Panc1 (cell line): ENCODE data around the gene WNT11. TPM values are rescaled to one million over a fixed set of nuclear protein-coding genes. Genes with fewer than 3 reads are reported as not detected.

ENCODE experiments used
- ATAC-seq: fragments of 200-7000 bp; cut with Tn5 transposase; 2 replicates; pipeline ENCODE4 v1.9.1; 2020; ENCODE audit warnings: mild to moderate bottlenecking, moderate library complexity
- BruUV-seq: library from RNA; stranded (reverse); fragments of 400-500 nt; replicated peaks from 2 replicates; lab custom pipeline; 2021; lab: Mats Ljungman, UMichigan
- CTCF ChIA-PET: fragments of 300-600 bp; sonication (Branson Sonifier 250); formaldehyde crosslinking; loops from one replicate; lab custom pipeline; 2022; ENCODE audit warnings: antibody characterized with exemption; lab: Charles Lee
- POLR2A ChIA-PET: fragments of 300-600 bp; sonication (Branson Sonifier 250); formaldehyde crosslinking; loops from one replicate; lab custom pipeline; 2022; ENCODE audit warnings: antibody characterized with exemption; lab: Charles Lee
- DNase-seq: peaks from one replicate; pipeline ENCODE4 v3.0.0-alpha.2; 2010; ENCODE audit warnings: low read depth, low spot score
- H3K27ac ChIP-seq: 2 replicates; pipeline ENCODE4 v1.5.1; 2011; ENCODE audit warnings: mild to moderate bottlenecking, low read length, inconsistent platforms
- H3K27me3 ChIP-seq: fragments of 200-500 bp; sonication (Bioruptor generic); 2 replicates; pipeline ENCODE4 v1.6.0; 2014; ENCODE audit warnings: low read length, inconsistent platforms; ENCODE audit not compliant: control insufficient read depth, insufficient read depth
- H3K36me3 ChIP-seq: fragments of 200-500 bp; sonication (Bioruptor generic); 2 replicates; pipeline ENCODE4 v1.5.1; 2014; ENCODE audit warnings: inconsistent platforms, mild to moderate bottlenecking, low read length, moderate library complexity; ENCODE audit not compliant: control insufficient read depth, insufficient read depth
- H3K4me1 ChIP-seq: 2 replicates; pipeline ENCODE4 v1.5.1; 2011; ENCODE audit warnings: inconsistent platforms, mild to moderate bottlenecking, low read length, moderate library complexity; ENCODE audit not compliant: control insufficient read depth, insufficient read depth
- H3K4me3 ChIP-seq, 2 experiments: 2 replicates each; pipeline ENCODE4 v1.5.1; 2011 to 2012; ENCODE audit warnings: low read depth in 2 of 2, low read length in 2 of 2, mild to moderate bottlenecking in 2 of 2, inconsistent platforms in 1 of 2, moderate library complexity in 1 of 2
- H3K9me3 ChIP-seq: fragments of 200-500 bp; sonication (Bioruptor generic); 2 replicates; pipeline ENCODE4 v1.5.1; 2014; ENCODE audit warnings: low read depth, mild to moderate bottlenecking, inconsistent platforms, low read length, moderate library complexity; ENCODE audit not compliant: control insufficient read depth, insufficient read depth
- POLR2AphosphoS5 ChIP-seq: IDR thresholded peaks from 2 replicates; pipeline ENCODE4 v1.6.1; 2012; ENCODE audit warnings: mild to moderate bottlenecking, low read depth, low read length, moderate library complexity
- REST ChIP-seq, 2 experiments: IDR thresholded peaks; 2 replicates each; pipeline ENCODE4 v1.6.1; 2011 to 2012; ENCODE audit warnings: low read depth in 2 of 2, control low read depth in 1 of 2, low read length in 1 of 2, mild to moderate bottlenecking in 1 of 2, moderate library complexity in 1 of 2; ENCODE audit not compliant: insufficient read depth in 1 of 2
- SIN3A ChIP-seq: IDR thresholded peaks from 2 replicates; pipeline ENCODE4 v1.6.1; 2012; ENCODE audit warnings: low read depth, mild to moderate bottlenecking, low read length, moderate library complexity, borderline replicate concordance; ENCODE audit not compliant: insufficient read depth
- TCF7L2 ChIP-seq: IDR thresholded peaks from 2 replicates; pipeline ENCODE4 v1.6.1; 2011; ENCODE audit warnings: mild to moderate bottlenecking, low read depth, low read length, inconsistent platforms
- in situ Hi-C: cut with HindIII; loops from 2 replicates; pipeline ENCODE4 v1.10.0; 2016; ENCODE audit warnings: low sequenced_read_pairs, low pct_unique_long_range_greater_than_20kb
- intact Hi-C: fragments of 100-400 bp; cut with micrococcal nuclease; formaldehyde crosslinking; loops from one replicate; pipeline ENCODE4 v1.10.0; 2022; ENCODE audit not compliant: unreplicated experiment
- total RNA-seq: library from RNA; stranded (reverse); gene quantifications from one replicate; pipeline ENCODE4 v1.2.1, GENCODE V29; 2021; ENCODE audit not compliant: unreplicated experiment
- TF ChIP-seq, protein P1 (sequence below): fragments of 450-650 bp; IDR thresholded peaks from 2 replicates; pipeline ENCODE4 v1.5.1; 2017; ENCODE audit warnings: mild to moderate bottlenecking

WNT11 gene
- total RNA-seq, 1 experiment from 2014 or later, result 1.1 TPM

DNA sequence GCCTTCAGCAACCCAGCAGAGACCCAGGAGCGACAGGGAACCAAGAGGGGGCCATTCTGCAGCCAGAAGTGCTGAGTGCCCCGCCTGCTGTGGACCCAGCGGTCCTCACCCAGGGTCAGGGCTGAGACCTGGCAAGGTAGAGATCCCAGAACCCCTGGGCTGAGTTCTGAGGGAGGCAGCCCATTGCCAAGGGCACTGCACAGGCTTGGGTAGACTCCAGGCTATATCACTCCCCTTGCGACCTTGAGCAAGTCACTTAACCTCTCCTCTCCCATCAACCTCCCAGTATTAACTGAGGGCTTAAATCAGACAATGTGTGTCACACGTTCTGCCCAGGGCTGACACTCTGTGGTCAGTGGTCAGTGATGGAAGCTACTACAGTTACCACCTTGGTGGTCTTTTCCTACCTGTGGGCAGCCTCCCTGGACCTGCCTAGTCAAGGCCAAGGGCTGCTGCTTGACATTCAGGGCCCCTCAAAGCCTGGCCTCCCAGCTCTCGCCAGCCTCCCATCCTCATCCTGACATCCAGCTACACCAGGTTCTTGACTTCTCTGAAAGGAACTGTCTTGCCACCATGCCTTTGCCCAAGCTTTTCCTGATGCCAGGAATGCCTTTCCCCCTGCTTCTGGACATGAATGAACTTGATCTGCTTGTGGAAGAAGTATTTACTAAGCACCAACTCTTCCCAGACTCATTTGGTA is 8.2 kb downstream of the WNT11 start:
- H3K4me1 ChIP-seq, result no peaks in the 10 kb centered on the region
- POLR2A ChIA-PET, result no interaction called here
- intact Hi-C loops (no loop called here), in situ Hi-C loops (no loop called here)
- no TSS peak for BruUV-seq
- H3K36me3 ChIP-seq, result no peaks in the 10 kb centered on the region
- no peak for ATAC-seq
- no peak overlapping the region for H3K27ac ChIP-seq
- H3K4me3 ChIP-seq, result no peak overlapping the region
- CTCF ChIA-PET, result no interaction called here
- TF ChIP-seq, protein P1, sequence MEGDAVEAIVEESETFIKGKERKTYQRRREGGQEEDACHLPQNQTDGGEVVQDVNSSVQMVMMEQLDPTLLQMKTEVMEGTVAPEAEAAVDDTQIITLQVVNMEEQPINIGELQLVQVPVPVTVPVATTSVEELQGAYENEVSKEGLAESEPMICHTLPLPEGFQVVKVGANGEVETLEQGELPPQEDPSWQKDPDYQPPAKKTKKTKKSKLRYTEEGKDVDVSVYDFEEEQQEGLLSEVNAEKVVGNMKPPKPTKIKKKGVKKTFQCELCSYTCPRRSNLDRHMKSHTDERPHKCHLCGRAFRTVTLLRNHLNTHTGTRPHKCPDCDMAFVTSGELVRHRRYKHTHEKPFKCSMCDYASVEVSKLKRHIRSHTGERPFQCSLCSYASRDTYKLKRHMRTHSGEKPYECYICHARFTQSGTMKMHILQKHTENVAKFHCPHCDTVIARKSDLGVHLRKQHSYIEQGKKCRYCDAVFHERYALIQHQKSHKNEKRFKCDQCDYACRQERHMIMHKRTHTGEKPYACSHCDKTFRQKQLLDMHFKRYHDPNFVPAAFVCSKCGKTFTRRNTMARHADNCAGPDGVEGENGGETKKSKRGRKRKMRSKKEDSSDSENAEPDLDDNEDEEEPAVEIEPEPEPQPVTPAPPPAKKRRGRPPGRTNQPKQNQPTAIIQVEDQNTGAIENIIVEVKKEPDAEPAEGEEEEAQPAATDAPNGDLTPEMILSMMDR, result no peak
- TF ChIP-seq POLR2AphosphoS5 (no peak), REST (IDR thresholded peaks at IDR 0.05; ENCODE audit: insufficient read depth in 1 of 2, low read depth in 2 of 2, low read length in 1 of 2) (no peak), SIN3A (no peak), TCF7L2 (no peak)
- no peaks in the 10 kb centered on the region for H3K9me3 ChIP-seq
- no peak for DNase-seq
- H3K27me3 ChIP-seq, result no peaks in the 10 kb centered on the region

DNA sequence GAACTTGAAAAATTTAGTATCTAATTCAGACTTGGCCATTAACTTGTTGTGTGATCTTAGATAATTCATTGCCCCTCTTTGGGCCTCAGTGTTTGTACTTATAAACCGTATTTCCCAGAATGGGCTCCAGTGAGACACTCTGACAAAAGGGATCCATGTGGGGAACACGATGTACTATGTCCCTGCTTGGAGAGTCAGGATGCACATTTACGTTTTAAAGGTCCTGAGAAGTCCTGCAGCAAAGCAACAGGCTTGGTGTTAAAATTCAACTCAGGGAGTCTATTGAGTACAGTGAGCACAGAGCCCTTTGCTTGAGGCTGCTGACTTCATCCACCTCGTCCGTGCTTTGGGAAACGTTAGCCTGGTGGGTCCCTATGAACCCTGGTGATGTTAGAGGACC is 9.0 kb downstream of the WNT11 start:
- intact Hi-C loops, result no loop called here

More for the DNA sequence above, 9.0 kb downstream of the WNT11 start:
- DNase-seq (no peak), ATAC-seq (no peak)
- no peaks in the 10 kb centered on the region for H3K36me3 ChIP-seq
- no peak overlapping the region for H3K27ac ChIP-seq
- ChIA-PET CTCF (no interaction called here), POLR2A (no interaction called here)
- no peak overlapping the region for H3K4me3 ChIP-seq
- BruUV-seq, result no TSS peak
- no peaks in the 10 kb centered on the region for H3K27me3 ChIP-seq
- TF ChIP-seq TCF7L2 (no peak), REST (IDR thresholded peaks at IDR 0.05; ENCODE audit: insufficient read depth in 1 of 2, low read depth in 2 of 2, low read length in 1 of 2) (no peak), SIN3A (no peak), POLR2AphosphoS5 (no peak)
- TF ChIP-seq, protein P1, result no peak
- in situ Hi-C loops, result no loop called here
- H3K9me3 ChIP-seq, result no peaks in the 10 kb centered on the region
- no peaks in the 10 kb centered on the region for H3K4me1 ChIP-seq
